WTC11 (cell line): ENCODE results near the gene JMJD8. TPM values are rescaled to one million over a fixed set of nuclear protein-coding genes. Genes with fewer than 3 reads are reported as not detected.

Experiments used
- CTCF ChIP-seq: fragments of 200-600 bp; IDR thresholded peaks from 2 replicates; pipeline ENCODE4 v1.8.0; 2022; ENCODE audit warnings: antibody characterized with exemption
- ELF4 ChIP-seq: sonication (generic); formaldehyde crosslinking; IDR thresholded peaks from 2 replicates; pipeline ENCODE4 v1.8.1; 2022; ENCODE audit warnings: low read depth, mild to moderate bottlenecking, moderate library complexity, missing genetic modification reagents
- FOXP1 ChIP-seq: sonication (generic); formaldehyde crosslinking; IDR thresholded peaks from 2 replicates; pipeline ENCODE4 v1.8.0; 2022; ENCODE audit warnings: missing genetic modification reagents, mild to moderate bottlenecking, moderate library complexity, borderline replicate concordance
- NFE2L1 ChIP-seq: sonication (generic); formaldehyde crosslinking; IDR thresholded peaks from 2 replicates; pipeline ENCODE4 v1.8.1; 2023; ENCODE audit warnings: missing genetic modification reagents
- NR2C2 ChIP-seq: sonication (generic); formaldehyde crosslinking; IDR thresholded peaks from 2 replicates; pipeline ENCODE4 v1.8.0; 2022; ENCODE audit warnings: mild to moderate bottlenecking, missing genetic modification reagents
- PRRX2 ChIP-seq: fragments of 250-450 bp; sonication (Bioruptor Pico); IDR thresholded peaks from 2 replicates; pipeline ENCODE4 v1.8.0; 2021; ENCODE audit warnings: mild to moderate bottlenecking
- ZBTB21 ChIP-seq: sonication (generic); formaldehyde crosslinking; IDR thresholded peaks from 2 replicates; pipeline ENCODE4 v1.8.1; 2023; ENCODE audit warnings: mild to moderate bottlenecking, missing genetic modification reagents, borderline replicate concordance
- ZNF121 ChIP-seq: sonication (generic); formaldehyde crosslinking; IDR thresholded peaks from 2 replicates; pipeline ENCODE4 v1.8.0; 2023; ENCODE audit warnings: missing genetic modification reagents
- ZNF263 ChIP-seq: sonication (generic); formaldehyde crosslinking; IDR thresholded peaks from 2 replicates; pipeline ENCODE4 v1.8.1; 2022; ENCODE audit warnings: low read depth, mild to moderate bottlenecking, moderate library complexity, missing genetic modification reagents
- total RNA-seq: library from RNA; stranded (reverse); gene quantifications from 3 replicates; pipeline ENCODE4 v1.2.3, GENCODE V29; 2021
- TF ChIP-seq, protein P1 (sequence below): sonication (generic); formaldehyde crosslinking; IDR thresholded peaks from 2 replicates; pipeline ENCODE4 v1.8.0; 2022; ENCODE audit warnings: missing genetic modification reagents
- TF ChIP-seq, protein P2 (sequence below): sonication (generic); formaldehyde crosslinking; IDR thresholded peaks from 2 replicates; pipeline ENCODE4 v1.8.1; 2023; ENCODE audit warnings: mild to moderate bottlenecking, missing genetic modification reagents, borderline replicate concordance
- TF ChIP-seq, protein P3 (sequence below): sonication (generic); formaldehyde crosslinking; conservative IDR thresholded peaks from 2 replicates; pipeline ENCODE4 v1.8.1; 2023; ENCODE audit warnings: mild to moderate bottlenecking, low read depth, missing genetic modification reagents, moderate library complexity
- TF ChIP-seq, protein P4 (sequence below): sonication (generic); formaldehyde crosslinking; IDR thresholded peaks from 2 replicates; pipeline ENCODE4 v1.8.0; 2022; ENCODE audit warnings: mild to moderate bottlenecking, missing genetic modification reagents
- TF ChIP-seq, protein P5 (sequence below): sonication (generic); formaldehyde crosslinking; IDR thresholded peaks from 2 replicates; pipeline ENCODE4 v1.8.1; 2022; ENCODE audit warnings: missing genetic modification reagents, borderline replicate concordance
- TF ChIP-seq, protein P6 (sequence below): sonication (generic); formaldehyde crosslinking; IDR thresholded peaks from 2 replicates; pipeline ENCODE4 v1.8.1; 2023; ENCODE audit warnings: mild to moderate bottlenecking, moderate library complexity, missing genetic modification reagents

JMJD8 gene
- total RNA-seq, 1 experiment from 2014 or later = 61.2 TPM

GRCh38 chr16:635573-636205 is 48.4 kb downstream of the JMJD8 start (continued):
- TF ChIP-seq ZNF263 (no peak), CTCF (no peak), NFE2L1 (no peak), PRRX2 (CRISPR knock-in tag) (no peak), NR2C2 (CRISPR knock-in tag) (no peak), FOXP1 (no peak), ZNF121 (no peak), ELF4 (peak; percentile 37; the same call in 1 of the 2 replicates), ZBTB21 (CRISPR knock-in tag) (no peak)
- TF ChIP-seq, protein P1, sequence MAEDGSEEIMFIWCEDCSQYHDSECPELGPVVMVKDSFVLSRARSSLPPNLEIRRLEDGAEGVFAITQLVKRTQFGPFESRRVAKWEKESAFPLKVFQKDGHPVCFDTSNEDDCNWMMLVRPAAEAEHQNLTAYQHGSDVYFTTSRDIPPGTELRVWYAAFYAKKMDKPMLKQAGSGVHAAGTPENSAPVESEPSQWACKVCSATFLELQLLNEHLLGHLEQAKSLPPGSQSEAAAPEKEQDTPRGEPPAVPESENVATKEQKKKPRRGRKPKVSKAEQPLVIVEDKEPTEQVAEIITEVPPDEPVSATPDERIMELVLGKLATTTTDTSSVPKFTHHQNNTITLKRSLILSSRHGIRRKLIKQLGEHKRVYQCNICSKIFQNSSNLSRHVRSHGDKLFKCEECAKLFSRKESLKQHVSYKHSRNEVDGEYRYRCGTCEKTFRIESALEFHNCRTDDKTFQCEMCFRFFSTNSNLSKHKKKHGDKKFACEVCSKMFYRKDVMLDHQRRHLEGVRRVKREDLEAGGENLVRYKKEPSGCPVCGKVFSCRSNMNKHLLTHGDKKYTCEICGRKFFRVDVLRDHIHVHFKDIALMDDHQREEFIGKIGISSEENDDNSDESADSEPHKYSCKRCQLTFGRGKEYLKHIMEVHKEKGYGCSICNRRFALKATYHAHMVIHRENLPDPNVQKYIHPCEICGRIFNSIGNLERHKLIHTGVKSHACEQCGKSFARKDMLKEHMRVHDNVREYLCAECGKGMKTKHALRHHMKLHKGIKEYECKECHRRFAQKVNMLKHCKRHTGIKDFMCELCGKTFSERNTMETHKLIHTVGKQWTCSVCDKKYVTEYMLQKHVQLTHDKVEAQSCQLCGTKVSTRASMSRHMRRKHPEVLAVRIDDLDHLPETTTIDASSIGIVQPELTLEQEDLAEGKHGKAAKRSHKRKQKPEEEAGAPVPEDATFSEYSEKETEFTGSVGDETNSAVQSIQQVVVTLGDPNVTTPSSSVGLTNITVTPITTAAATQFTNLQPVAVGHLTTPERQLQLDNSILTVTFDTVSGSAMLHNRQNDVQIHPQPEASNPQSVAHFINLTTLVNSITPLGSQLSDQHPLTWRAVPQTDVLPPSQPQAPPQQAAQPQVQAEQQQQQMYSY (CRISPR knock-in tag) = 0 out of 2 replicates have a peak, but pooled peaks have one; percentile 13
- TF ChIP-seq, protein P2, sequence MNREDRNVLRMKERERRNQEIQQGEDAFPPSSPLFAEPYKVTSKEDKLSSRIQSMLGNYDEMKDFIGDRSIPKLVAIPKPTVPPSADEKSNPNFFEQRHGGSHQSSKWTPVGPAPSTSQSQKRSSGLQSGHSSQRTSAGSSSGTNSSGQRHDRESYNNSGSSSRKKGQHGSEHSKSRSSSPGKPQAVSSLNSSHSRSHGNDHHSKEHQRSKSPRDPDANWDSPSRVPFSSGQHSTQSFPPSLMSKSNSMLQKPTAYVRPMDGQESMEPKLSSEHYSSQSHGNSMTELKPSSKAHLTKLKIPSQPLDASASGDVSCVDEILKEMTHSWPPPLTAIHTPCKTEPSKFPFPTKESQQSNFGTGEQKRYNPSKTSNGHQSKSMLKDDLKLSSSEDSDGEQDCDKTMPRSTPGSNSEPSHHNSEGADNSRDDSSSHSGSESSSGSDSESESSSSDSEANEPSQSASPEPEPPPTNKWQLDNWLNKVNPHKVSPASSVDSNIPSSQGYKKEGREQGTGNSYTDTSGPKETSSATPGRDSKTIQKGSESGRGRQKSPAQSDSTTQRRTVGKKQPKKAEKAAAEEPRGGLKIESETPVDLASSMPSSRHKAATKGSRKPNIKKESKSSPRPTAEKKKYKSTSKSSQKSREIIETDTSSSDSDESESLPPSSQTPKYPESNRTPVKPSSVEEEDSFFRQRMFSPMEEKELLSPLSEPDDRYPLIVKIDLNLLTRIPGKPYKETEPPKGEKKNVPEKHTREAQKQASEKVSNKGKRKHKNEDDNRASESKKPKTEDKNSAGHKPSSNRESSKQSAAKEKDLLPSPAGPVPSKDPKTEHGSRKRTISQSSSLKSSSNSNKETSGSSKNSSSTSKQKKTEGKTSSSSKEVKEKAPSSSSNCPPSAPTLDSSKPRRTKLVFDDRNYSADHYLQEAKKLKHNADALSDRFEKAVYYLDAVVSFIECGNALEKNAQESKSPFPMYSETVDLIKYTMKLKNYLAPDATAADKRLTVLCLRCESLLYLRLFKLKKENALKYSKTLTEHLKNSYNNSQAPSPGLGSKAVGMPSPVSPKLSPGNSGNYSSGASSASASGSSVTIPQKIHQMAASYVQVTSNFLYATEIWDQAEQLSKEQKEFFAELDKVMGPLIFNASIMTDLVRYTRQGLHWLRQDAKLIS (CRISPR knock-in tag) = no peak
- TF ChIP-seq, protein P3, sequence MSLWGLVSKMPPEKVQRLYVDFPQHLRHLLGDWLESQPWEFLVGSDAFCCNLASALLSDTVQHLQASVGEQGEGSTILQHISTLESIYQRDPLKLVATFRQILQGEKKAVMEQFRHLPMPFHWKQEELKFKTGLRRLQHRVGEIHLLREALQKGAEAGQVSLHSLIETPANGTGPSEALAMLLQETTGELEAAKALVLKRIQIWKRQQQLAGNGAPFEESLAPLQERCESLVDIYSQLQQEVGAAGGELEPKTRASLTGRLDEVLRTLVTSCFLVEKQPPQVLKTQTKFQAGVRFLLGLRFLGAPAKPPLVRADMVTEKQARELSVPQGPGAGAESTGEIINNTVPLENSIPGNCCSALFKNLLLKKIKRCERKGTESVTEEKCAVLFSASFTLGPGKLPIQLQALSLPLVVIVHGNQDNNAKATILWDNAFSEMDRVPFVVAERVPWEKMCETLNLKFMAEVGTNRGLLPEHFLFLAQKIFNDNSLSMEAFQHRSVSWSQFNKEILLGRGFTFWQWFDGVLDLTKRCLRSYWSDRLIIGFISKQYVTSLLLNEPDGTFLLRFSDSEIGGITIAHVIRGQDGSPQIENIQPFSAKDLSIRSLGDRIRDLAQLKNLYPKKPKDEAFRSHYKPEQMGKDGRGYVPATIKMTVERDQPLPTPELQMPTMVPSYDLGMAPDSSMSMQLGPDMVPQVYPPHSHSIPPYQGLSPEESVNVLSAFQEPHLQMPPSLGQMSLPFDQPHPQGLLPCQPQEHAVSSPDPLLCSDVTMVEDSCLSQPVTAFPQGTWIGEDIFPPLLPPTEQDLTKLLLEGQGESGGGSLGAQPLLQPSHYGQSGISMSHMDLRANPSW (CRISPR knock-in tag) = no peak
- TF ChIP-seq, protein P4, sequence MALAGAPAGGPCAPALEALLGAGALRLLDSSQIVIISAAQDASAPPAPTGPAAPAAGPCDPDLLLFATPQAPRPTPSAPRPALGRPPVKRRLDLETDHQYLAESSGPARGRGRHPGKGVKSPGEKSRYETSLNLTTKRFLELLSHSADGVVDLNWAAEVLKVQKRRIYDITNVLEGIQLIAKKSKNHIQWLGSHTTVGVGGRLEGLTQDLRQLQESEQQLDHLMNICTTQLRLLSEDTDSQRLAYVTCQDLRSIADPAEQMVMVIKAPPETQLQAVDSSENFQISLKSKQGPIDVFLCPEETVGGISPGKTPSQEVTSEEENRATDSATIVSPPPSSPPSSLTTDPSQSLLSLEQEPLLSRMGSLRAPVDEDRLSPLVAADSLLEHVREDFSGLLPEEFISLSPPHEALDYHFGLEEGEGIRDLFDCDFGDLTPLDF (CRISPR knock-in tag) = 0 out of 2 replicates have a peak, but pooled peaks have one; percentile 74
- TF ChIP-seq, protein P5, sequence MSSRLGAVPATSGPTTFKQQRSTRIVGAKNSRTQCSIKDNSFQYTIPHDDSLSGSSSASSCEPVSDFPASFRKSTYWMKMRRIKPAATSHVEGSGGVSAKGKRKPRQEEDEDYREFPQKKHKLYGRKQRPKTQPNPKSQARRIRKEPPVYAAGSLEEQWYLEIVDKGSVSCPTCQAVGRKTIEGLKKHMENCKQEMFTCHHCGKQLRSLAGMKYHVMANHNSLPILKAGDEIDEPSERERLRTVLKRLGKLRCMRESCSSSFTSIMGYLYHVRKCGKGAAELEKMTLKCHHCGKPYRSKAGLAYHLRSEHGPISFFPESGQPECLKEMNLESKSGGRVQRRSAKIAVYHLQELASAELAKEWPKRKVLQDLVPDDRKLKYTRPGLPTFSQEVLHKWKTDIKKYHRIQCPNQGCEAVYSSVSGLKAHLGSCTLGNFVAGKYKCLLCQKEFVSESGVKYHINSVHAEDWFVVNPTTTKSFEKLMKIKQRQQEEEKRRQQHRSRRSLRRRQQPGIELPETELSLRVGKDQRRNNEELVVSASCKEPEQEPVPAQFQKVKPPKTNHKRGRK = no peak
- TF ChIP-seq, protein P6, sequence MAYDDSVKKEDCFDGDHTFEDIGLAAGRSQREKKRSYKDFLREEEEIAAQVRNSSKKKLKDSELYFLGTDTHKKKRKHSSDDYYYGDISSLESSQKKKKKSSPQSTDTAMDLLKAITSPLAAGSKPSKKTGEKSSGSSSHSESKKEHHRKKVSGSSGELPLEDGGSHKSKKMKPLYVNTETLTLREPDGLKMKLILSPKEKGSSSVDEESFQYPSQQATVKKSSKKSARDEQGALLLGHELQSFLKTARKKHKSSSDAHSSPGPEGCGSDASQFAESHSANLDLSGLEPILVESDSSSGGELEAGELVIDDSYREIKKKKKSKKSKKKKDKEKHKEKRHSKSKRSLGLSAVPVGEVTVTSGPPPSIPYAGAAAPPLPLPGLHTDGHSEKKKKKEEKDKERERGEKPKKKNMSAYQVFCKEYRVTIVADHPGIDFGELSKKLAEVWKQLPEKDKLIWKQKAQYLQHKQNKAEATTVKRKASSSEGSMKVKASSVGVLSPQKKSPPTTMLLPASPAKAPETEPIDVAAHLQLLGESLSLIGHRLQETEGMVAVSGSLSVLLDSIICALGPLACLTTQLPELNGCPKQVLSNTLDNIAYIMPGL = 0 out of 2 replicates have a peak, but pooled peaks have one; percentile 50
